ENCODE measurements around the gene FUT2. TPM values are rescaled to one million over a fixed set of nuclear protein-coding genes. Genes with fewer than 3 reads are reported as not detected.
A peak's percentile ranks its signal among the peaks of the same experiment; 100 is the strongest.

Gene FUT2
- polyA plus RNA-seq, 2 donors, result 34.5 to 51.8 TPM

DNA sequence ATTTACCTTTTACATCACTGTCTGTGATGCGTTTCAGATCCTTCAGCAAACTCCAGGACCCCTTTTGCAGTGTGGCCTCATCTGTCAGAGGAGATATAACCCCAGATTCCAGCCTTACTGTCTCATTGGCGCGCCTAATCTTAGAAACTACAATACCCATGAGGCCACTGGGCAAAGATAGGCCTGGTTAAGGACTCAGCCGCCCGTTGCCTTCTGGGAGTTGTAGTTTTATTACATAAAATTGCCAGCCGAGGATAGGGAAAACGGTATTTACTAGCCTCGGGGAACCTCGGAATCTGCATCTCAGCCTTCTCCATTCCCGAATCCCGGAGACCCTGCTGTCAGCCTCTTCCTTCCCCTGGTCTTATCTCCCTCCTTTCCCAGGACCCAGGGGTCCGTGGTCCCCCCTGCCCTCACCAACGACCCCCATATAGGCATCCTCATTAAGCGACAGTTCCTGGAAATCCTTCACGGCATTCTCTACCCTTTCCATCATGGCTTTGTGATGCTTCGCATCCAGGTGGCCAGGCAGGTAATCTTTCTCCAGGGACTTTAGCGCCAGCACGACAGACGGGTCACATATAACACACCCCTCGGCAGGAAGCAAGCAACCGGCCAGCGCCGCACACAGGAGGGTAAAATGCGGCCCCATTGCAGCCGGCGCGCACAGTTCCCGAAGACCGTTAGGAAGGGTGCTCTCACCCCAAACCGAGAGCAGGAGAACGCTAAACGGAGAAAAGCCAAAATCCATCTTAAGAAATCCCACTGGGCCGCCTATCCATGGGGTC, 49.6 kb downstream of the FUT2 start:
- Histone ChIP-seq H3K9me3 (ENCODE audit: control insufficient read depth in 2 of 2, insufficient read depth in 1 of 2, low read depth in 1 of 2, low read length in 1 of 2) (peaks cover 0 to 2% of the 10 kb centered on the region in 2 donors), H3K36me3 (ENCODE audit: control insufficient read depth in 2 of 2, insufficient read depth in 2 of 2, low read length in 1 of 2) (peaks cover 0 to 7% of the 10 kb centered on the region in 2 donors), H3K27ac (ENCODE audit: low read depth in 2 of 2, low read length in 1 of 2) (no peak overlapping the region), H3K4me3 (ENCODE audit: low read depth in 1 of 2, low read length in 2 of 2) (no peak overlapping the region), H3K27me3 (ENCODE audit: control insufficient read depth in 1 of 2, insufficient read depth in 2 of 2, low read length in 2 of 2) (no peaks in the 10 kb centered on the region), H3K4me1 (ENCODE audit: control insufficient read depth in 2 of 2, insufficient read depth in 2 of 2, low read length in 1 of 2) (peaks cover 5 to 10% of the 10 kb centered on the region in 2 donors)
- WGBS, 2 donors, result 37 to 46% methylated on average over 33 of the region's 33 CpGs

DNA sequence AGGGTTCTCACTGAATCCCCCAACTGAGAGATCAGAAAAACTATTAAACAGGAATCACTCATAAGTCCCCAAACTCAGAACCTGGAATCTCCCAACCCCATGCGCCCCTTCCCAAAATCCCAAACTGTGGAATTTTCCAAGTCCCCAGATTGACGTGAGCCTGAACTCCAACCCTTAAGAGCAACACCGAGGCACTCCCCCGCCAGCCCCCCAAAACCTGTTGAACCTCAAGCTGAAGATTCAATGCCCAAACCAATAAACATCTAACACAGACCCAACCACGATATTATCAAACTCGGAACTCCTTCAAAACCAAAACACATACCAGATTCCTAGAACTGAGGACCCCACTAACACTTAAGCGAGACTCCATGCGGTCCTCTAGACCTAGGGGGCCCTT, 50.3 kb downstream of the FUT2 start:
- Histone ChIP-seq H3K36me3 (ENCODE audit: control insufficient read depth in 2 of 2, insufficient read depth in 2 of 2, low read length in 1 of 2) (peaks cover 0 to 8% of the 10 kb centered on the region in 2 donors), H3K4me3 (ENCODE audit: low read depth in 1 of 2, low read length in 2 of 2) (no peak overlapping the region), H3K27me3 (ENCODE audit: control insufficient read depth in 1 of 2, insufficient read depth in 2 of 2, low read length in 2 of 2) (no peaks in the 10 kb centered on the region), H3K4me1 (ENCODE audit: control insufficient read depth in 2 of 2, insufficient read depth in 2 of 2, low read length in 1 of 2) (peaks cover 3 to 6% of the 10 kb centered on the region in 2 donors), H3K27ac (ENCODE audit: low read depth in 2 of 2, low read length in 1 of 2) (no peak overlapping the region), H3K9me3 (ENCODE audit: control insufficient read depth in 2 of 2, insufficient read depth in 1 of 2, low read depth in 1 of 2, low read length in 1 of 2) (peaks cover 0 to 2% of the 10 kb centered on the region in 2 donors)
- WGBS, 2 donors, result 79 to 80% methylated on average over 8 of the region's 8 CpGs

DNA sequence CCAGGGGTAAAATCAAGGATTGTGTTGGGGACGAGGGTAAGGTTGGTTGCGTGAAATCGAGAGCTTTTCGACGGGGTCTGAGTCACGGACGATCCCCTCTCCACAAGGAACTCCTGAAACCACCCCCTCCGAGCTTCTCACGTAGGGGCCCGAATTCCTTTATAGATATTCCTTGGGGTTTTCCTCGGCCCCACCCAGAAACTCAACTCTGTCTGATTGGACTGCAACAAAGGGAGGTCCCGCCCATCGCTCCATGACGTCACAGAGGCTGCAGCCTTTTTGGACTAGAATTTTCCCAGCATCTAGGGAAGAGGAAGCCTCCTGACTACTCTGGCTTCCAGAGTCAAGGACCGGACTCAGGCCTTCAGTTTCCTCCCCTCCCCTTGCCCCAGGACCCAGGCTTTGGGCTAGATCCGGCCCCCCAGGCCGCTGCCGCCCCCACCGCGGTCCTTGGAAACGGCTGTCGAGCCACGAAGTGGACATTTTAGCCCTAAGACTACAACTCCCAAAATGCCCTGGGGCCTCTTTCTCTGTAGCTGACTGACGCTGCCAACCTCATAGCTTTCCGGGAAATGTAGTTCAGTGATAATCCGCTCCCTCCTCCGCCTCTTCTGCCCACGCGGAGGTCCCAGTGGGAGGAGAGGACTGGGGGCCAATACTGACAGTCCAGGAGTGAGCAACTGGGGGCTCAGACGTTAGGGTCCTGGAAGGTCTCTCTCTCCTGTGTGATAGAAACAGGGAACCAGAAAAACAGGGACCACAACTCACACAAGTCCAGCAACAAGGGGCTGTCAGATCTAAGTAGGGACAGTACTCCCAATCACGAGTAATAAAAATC, 51.2 kb downstream of the FUT2 start, which contains the start of gene IZUMO1:
TSS of gene IZUMO1 (minus strand) at position 172 of the 838 bp plus-strand sequence. CDS start 1,050 bp downstream, outside the sequence.
- 30 to 40% methylated on average over 31 of the region's 31 CpGs for WGBS, 2 donors
- peaks cover 2 to 4% of the 10 kb centered on the region in 2 donors for H3K4me1 ChIP-seq (ENCODE audit: control insufficient read depth in 2 of 2, insufficient read depth in 2 of 2, low read length in 1 of 2)
- H3K27ac ChIP-seq (ENCODE audit: low read depth in 2 of 2, low read length in 1 of 2), result no peak within 1 kb of the TSS
- peak within 1 kb of the TSS in 1 of 2 donors; percentile 9 for H3K4me3 ChIP-seq (ENCODE audit: low read depth in 1 of 2, low read length in 2 of 2)
- peaks cover 0 to 8% of the 10 kb centered on the region in 2 donors for H3K36me3 ChIP-seq (ENCODE audit: control insufficient read depth in 2 of 2, insufficient read depth in 2 of 2, low read length in 1 of 2)
- no peaks in the 10 kb centered on the region for H3K27me3 ChIP-seq (ENCODE audit: control insufficient read depth in 1 of 2, insufficient read depth in 2 of 2, low read length in 2 of 2)
- H3K9me3 ChIP-seq (ENCODE audit: control insufficient read depth in 2 of 2, insufficient read depth in 1 of 2, low read depth in 1 of 2, low read length in 1 of 2), result no peaks in the 10 kb centered on the region

DNA sequence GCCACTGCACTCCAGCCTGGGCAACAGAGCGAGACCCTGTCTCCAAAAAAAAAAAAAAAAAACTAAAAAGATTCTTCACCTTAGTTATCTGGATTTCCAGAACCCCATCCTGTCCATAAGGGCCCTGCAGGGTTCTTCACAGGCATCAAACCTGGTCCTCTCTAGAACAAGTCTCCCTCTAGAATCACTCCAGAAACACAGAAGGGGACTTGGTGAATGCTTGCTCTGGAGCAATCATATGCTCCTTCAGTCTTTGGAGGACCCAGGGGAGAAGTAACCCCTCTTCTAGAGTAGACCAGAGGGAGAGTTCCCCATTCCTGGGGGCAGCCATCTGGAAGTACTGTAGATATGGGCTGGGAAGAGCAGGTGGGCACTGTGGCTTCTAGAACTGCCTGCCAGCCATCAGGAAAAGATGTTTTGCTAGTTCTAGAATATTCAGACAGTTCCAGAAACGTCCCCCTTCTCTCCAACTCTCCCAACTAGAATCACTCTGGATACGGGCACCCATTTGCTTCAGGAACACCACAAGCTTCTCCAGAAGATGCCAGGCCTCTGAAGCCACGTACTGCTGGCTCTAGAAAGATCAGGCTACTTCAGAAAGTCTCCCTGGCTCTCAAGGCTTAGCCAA, 53.9 kb downstream of the FUT2 start:
- Histone ChIP-seq H3K27ac (ENCODE audit: low read depth in 2 of 2, low read length in 1 of 2) (no peak overlapping the region), H3K27me3 (ENCODE audit: control insufficient read depth in 1 of 2, insufficient read depth in 2 of 2, low read length in 2 of 2) (no peaks in the 10 kb centered on the region), H3K36me3 (ENCODE audit: control insufficient read depth in 2 of 2, insufficient read depth in 2 of 2, low read length in 1 of 2) (peaks cover 0 to 8% of the 10 kb centered on the region in 2 donors), H3K4me3 (ENCODE audit: low read depth in 1 of 2, low read length in 2 of 2) (no peak overlapping the region), H3K9me3 (ENCODE audit: control insufficient read depth in 2 of 2, insufficient read depth in 1 of 2, low read depth in 1 of 2, low read length in 1 of 2) (no peaks in the 10 kb centered on the region), H3K4me1 (ENCODE audit: control insufficient read depth in 2 of 2, insufficient read depth in 2 of 2, low read length in 1 of 2) (peaks cover 2 to 9% of the 10 kb centered on the region in 2 donors)
- 67 to 75% methylated on average over 4 of the region's 4 CpGs for WGBS, 2 donors

DNA sequence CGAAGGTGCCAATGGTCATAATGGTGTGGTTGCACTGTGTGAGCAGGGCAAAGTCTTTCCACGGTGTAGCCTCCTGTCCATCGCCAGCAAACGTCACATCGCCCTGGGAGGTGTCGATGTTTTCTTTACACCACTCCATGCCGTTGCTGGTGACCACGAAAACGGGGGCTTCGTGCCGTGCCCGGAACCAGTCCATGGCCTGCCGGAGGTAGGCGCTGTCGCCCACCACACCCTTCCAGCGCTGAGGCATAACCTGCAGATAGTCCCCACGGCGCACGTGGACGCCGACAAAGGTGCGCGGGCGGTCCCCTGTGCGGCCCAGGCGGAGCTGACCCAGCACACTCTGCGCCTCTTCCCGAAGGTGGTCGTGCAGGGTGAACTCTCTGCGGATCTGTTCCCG, 54.6 kb downstream of the FUT2 start:
- Histone ChIP-seq H3K4me3 (ENCODE audit: low read depth in 1 of 2, low read length in 2 of 2) (no peak overlapping the region), H3K36me3 (ENCODE audit: control insufficient read depth in 2 of 2, insufficient read depth in 2 of 2, low read length in 1 of 2) (peaks cover 0 to 8% of the 10 kb centered on the region in 2 donors), H3K27ac (ENCODE audit: low read depth in 2 of 2, low read length in 1 of 2) (no peak overlapping the region), H3K27me3 (ENCODE audit: control insufficient read depth in 1 of 2, insufficient read depth in 2 of 2, low read length in 2 of 2) (no peaks in the 10 kb centered on the region), H3K4me1 (ENCODE audit: control insufficient read depth in 2 of 2, insufficient read depth in 2 of 2, low read length in 1 of 2) (peaks cover 2 to 9% of the 10 kb centered on the region in 2 donors), H3K9me3 (ENCODE audit: control insufficient read depth in 2 of 2, insufficient read depth in 1 of 2, low read depth in 1 of 2, low read length in 1 of 2) (no peaks in the 10 kb centered on the region)
- 87 to 96% methylated on average over 31 of the region's 31 CpGs for WGBS, 2 donors

DNA sequence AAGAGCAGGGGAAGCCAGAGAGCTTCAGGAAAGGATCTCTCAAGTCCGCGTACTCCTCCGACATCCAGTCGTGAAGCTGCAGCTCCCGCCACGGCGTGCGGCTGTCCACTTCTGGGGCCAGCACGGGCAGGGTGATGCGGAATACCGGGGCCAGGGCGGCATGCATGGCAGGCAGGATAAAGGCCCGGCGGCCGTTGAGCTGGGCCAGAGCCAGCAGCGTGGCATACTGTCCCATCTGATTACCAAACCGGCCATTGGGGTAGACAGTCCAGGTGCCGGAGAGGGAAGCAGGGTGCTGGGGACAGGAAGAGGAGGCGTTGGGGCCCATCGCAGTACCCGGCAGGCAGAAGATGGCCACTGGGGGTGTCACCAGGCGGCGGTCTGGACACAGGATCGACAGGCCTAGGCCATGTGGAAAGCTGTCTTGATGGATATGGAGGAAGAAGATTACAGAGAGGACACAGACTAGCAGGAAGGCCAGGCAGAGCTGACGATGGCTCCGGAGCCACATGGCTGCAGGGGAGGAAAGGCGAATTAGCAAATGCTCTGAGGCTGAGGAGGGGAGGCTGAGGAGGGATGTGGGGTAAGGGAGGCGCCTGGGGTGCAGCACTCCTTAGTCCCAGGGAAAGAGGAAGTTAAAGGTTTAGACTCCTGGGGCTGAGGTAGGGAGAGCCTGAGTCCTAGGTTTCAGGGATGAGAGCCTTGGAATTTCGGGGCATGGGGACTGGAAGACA, 55.2 kb downstream of the FUT2 start:
- WGBS, 2 donors, result 83 to 89% methylated on average over 29 of the region's 29 CpGs
- H3K9me3 ChIP-seq (ENCODE audit: control insufficient read depth in 2 of 2, insufficient read depth in 1 of 2, low read depth in 1 of 2, low read length in 1 of 2), result no peaks in the 10 kb centered on the region
- H3K4me3 ChIP-seq (ENCODE audit: low read depth in 1 of 2, low read length in 2 of 2), result peak overlapping the region in 1 of 2 donors; percentile 2
- no peaks in the 10 kb centered on the region for H3K27me3 ChIP-seq (ENCODE audit: control insufficient read depth in 1 of 2, insufficient read depth in 2 of 2, low read length in 2 of 2)
- no peak overlapping the region for H3K27ac ChIP-seq (ENCODE audit: low read depth in 2 of 2, low read length in 1 of 2)
- peaks cover 0 to 8% of the 10 kb centered on the region in 2 donors for H3K36me3 ChIP-seq (ENCODE audit: control insufficient read depth in 2 of 2, insufficient read depth in 2 of 2, low read length in 1 of 2)
- H3K4me1 ChIP-seq (ENCODE audit: control insufficient read depth in 2 of 2, insufficient read depth in 2 of 2, low read length in 1 of 2), result peaks cover 2 to 9% of the 10 kb centered on the region in 2 donors

DNA sequence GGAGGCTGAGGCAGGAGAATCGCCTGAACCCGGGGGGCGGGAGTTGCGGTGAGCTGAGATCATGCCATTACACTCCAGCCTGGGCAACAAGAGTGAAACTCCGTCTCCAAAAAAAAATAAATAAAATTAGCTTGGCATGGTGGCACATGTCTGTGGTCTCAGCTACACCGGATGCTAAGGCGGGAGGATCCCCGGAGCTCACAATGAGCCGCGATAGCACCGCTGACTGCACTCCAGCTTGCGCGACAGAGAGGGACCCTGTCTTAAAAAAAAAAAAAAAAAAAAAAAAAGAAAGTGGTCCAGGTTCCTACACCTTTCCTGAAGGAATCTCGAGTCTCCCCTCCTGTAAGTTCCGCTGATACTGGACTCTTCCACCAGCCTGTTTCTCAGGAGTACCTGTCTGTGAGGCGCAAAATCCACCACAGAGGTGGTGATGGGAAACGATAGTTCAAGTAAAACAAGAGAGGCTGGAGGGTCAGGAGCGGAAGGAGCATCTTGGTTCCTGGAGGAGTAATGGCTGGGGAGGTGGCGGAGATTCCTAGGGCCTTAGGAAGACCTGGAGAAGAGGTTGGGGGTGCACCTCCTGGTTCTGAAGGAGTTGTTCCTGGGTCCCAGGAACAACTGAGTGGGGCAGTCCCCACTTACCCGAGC, 56.2 kb downstream of the FUT2 start:
- peaks cover 2 to 9% of the 10 kb centered on the region in 2 donors for H3K4me1 ChIP-seq (ENCODE audit: control insufficient read depth in 2 of 2, insufficient read depth in 2 of 2, low read length in 1 of 2)
- H3K27me3 ChIP-seq (ENCODE audit: control insufficient read depth in 1 of 2, insufficient read depth in 2 of 2, low read length in 2 of 2), result no peaks in the 10 kb centered on the region
- H3K9me3 ChIP-seq (ENCODE audit: control insufficient read depth in 2 of 2, insufficient read depth in 1 of 2, low read depth in 1 of 2, low read length in 1 of 2), result no peaks in the 10 kb centered on the region
- H3K36me3 ChIP-seq (ENCODE audit: control insufficient read depth in 2 of 2, insufficient read depth in 2 of 2, low read length in 1 of 2), result peaks cover 0 to 8% of the 10 kb centered on the region in 2 donors
- H3K4me3 ChIP-seq (ENCODE audit: low read depth in 1 of 2, low read length in 2 of 2), result peak overlapping the region; percentile 54 to 59
- 16 to 22% methylated on average over 19 to 20 of the region's 20 CpGs for WGBS, 2 donors
- peak overlapping the region; percentile 18 to 77 for H3K27ac ChIP-seq (ENCODE audit: low read depth in 2 of 2, low read length in 1 of 2)

DNA sequence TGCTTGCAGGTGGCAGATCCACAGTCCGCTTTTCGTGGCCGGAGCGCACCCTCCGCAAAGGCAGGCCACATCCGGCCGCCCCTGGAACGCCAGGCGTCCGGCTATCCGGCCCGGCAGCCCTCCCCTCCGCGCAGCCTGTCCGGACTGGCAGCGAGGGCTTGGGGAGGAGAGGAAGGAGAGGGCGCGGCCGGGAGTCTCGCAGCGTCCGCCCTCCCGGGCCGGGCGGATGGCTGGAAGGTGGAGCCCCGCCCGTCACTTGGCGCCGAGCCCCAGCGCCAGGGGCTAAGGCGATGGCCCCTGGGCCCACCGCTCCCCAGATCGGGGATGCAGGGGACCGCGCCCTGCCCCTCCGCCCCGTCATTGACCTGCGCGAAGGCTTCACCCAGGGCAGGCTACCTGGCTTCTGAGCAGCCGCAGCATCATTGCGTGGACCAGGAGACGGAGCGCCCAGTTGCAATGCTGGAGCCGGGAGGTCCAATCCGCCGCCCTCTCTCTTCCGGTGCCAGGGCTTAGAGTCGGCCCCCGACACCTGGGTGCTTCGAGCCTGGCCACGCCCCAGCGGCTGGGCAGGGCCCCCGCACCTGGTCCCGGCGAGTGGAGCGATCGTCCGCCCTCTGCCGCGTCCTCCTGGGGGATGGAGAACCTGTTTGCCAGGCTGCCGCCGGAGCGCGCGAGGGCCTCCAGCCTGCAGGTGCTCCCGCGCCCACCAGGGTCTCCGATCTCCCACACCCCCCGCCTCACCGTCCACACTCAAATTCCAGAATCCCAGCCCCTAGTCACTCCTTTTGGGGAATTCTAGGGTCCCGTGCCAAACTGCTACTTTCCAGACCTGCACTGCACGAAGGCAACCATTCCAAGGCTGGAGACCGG, 57.0 kb downstream of the FUT2 start, which contains the start of gene FUT1:
TSS of gene FUT1 (minus strand) at position 146 of the 870 bp plus-strand sequence. CDS start 1,360 bp downstream, outside the sequence.
- H3K9me3 ChIP-seq (ENCODE audit: control insufficient read depth in 2 of 2, insufficient read depth in 1 of 2, low read depth in 1 of 2, low read length in 1 of 2), result no peaks in the 10 kb centered on the region
- H3K27me3 ChIP-seq (ENCODE audit: control insufficient read depth in 1 of 2, insufficient read depth in 2 of 2, low read length in 2 of 2), result no peaks in the 10 kb centered on the region
- peaks cover 2 to 9% of the 10 kb centered on the region in 2 donors for H3K4me1 ChIP-seq (ENCODE audit: control insufficient read depth in 2 of 2, insufficient read depth in 2 of 2, low read length in 1 of 2)
- H3K36me3 ChIP-seq (ENCODE audit: control insufficient read depth in 2 of 2, insufficient read depth in 2 of 2, low read length in 1 of 2), result peaks cover 0 to 5% of the 10 kb centered on the region in 2 donors
- peak within 1 kb of the TSS; percentile 18 to 77 for H3K27ac ChIP-seq (ENCODE audit: low read depth in 2 of 2, low read length in 1 of 2)
- peak within 1 kb of the TSS; percentile 54 to 59 for H3K4me3 ChIP-seq (ENCODE audit: low read depth in 1 of 2, low read length in 2 of 2)
- 2 to 3% methylated on average over 52 to 73 of the region's 73 CpGs for WGBS, 2 donors

Measured in esophagus (tissue), 2 donors.